ENCODE results near the gene RAB36.

Gene RAB36

GRCh38 chr22:23104187-23104971, 40.9 kb upstream of the RAB36 start:
- DNase-seq (ENCODE audit: low read depth): no peak
- TF ChIP-seq CTCF (IDR thresholded peaks at IDR 0.05; ENCODE audit: control insufficient read depth, insufficient read depth, low read depth, low read length, missing control alignments): no peak
- H3K4me3 ChIP-seq (ENCODE audit: control insufficient read depth, low read depth, low read length): no peak overlapping the region

- no peak overlapping the region for H3K4me3 ChIP-seq (ENCODE audit: control insufficient read depth, low read depth, low read length)
- no peak for TF ChIP-seq CTCF (IDR thresholded peaks at IDR 0.05; ENCODE audit: control insufficient read depth, insufficient read depth, low read depth, low read length, missing control alignments)
Measured at GRCh38 chr22:23105304-23105703, 40.0 kb upstream of the RAB36 start.

GRCh38 chr22:23105919-23106318, 39.4 kb upstream of the RAB36 start:
- H3K4me3 ChIP-seq (ENCODE audit: control insufficient read depth, low read depth, low read length): no peak overlapping the region
- TF ChIP-seq CTCF (IDR thresholded peaks at IDR 0.05; ENCODE audit: control insufficient read depth, insufficient read depth, low read depth, low read length, missing control alignments): no peak
- DNase-seq (ENCODE audit: low read depth): no peak

More at GRCh38 chr22:23105304-23105703, 40.0 kb upstream of the RAB36 start:
- DNase-seq (ENCODE audit: low read depth): no peak

GRCh38 chr22:23106344-23106743, 38.9 kb upstream of the RAB36 start:
- no peak for TF ChIP-seq CTCF (IDR thresholded peaks at IDR 0.05; ENCODE audit: control insufficient read depth, insufficient read depth, low read depth, low read length, missing control alignments)
- no peak for DNase-seq (ENCODE audit: low read depth)
- H3K4me3 ChIP-seq (ENCODE audit: control insufficient read depth, low read depth, low read length): no peak overlapping the region

GRCh38 chr22:23106906-23107367, 38.3 kb upstream of the RAB36 start:
- no peak for TF ChIP-seq CTCF (IDR thresholded peaks at IDR 0.05; ENCODE audit: control insufficient read depth, insufficient read depth, low read depth, low read length, missing control alignments)
- DNase-seq (ENCODE audit: low read depth): no peak
- no peak overlapping the region for H3K4me3 ChIP-seq (ENCODE audit: control insufficient read depth, low read depth, low read length)

- DNase-seq (ENCODE audit: low read depth): no peak
- H3K4me3 ChIP-seq (ENCODE audit: control insufficient read depth, low read depth, low read length): no peak overlapping the region
- TF ChIP-seq CTCF (IDR thresholded peaks at IDR 0.05; ENCODE audit: control insufficient read depth, insufficient read depth, low read depth, low read length, missing control alignments): no peak
Measured at GRCh38 chr22:23107487-23108248, 37.6 kb upstream of the RAB36 start.

Measured in AG09309 (cell line).